Activated naive CD4-positive, alpha-beta T cell treated with anti-CD3 and anti-CD28 coated beads, Interleukin-2, amount 10 ng/mL, durations not matched to agents 7 days and 5 days (primary cell): ENCODE measurements around the gene POLR3E.
"Not testable (repeated sequence)": the region's sequence is repeated elsewhere in the genome, so short reads cannot be mapped to it uniquely, and the experiment has no call there.

ENCODE experiments used
- CTCF ChIA-PET: fragments of 350-600 bp; sonication (Branson Sonifier 250); formaldehyde crosslinking; loops from one replicate; lab custom pipeline; 2021; ENCODE audit warnings: antibody characterized with exemption; lab: Charles Lee
- DNase-seq: peaks from one replicate; pipeline ENCODE4 v3.0.0-alpha.2; 2020
- H3K27ac Mint-ChIP-seq: one replicate; pipeline ENCODE4 v1.8.0; 2021; ENCODE audit warnings: mild to moderate bottlenecking, moderate library complexity, mixed read lengths
- H3K27me3 Mint-ChIP-seq: one replicate; pipeline ENCODE4 v1.8.0; 2021; ENCODE audit warnings: mild to moderate bottlenecking, mixed read lengths
- H3K36me3 Mint-ChIP-seq: one replicate; pipeline ENCODE4 v1.8.0; 2021; ENCODE audit warnings: mixed read lengths
- H3K4me1 Mint-ChIP-seq: one replicate; pipeline ENCODE4 v1.8.0; 2021; ENCODE audit warnings: mixed read lengths
- H3K4me3 Mint-ChIP-seq: one replicate; pipeline ENCODE4 v1.8.0; 2021; ENCODE audit warnings: mild to moderate bottlenecking, moderate library complexity, mixed read lengths
- H3K9me3 Mint-ChIP-seq: one replicate; pipeline ENCODE4 v1.8.0; 2021; ENCODE audit warnings: mixed read lengths

POLR3E gene

GRCh38 chr16:22299036-22299435 is 1.8 kb downstream of the POLR3E start:
- H3K36me3 Mint-ChIP-seq, result peaks cover 35% of the 10 kb centered on the region
- peaks cover 37% of the 10 kb centered on the region for H3K4me1 Mint-ChIP-seq
- H3K27me3 Mint-ChIP-seq, result peaks cover 4% of the 10 kb centered on the region
- no peaks in the 10 kb centered on the region for H3K9me3 Mint-ChIP-seq
- CTCF ChIA-PET, result interaction anchor here (2.6 to 6.4 kb wide), 4 partner anchors 94 to 110 kb away, joined by 11 to 115 read pairs (median 60); partner anchors contain the start of gene EEF2K
- no peak for DNase-seq
- H3K4me3 Mint-ChIP-seq, result no peak overlapping the region
- peak overlapping the region; percentile 99 for H3K27ac Mint-ChIP-seq

GRCh38 chr16:22300427-22301071 is 3.3 kb downstream of the POLR3E start:
- CTCF ChIA-PET, result interaction anchor here (0.5 to 6.4 kb wide), 20 partner anchors 9 to 298 kb away, joined by 3 to 115 read pairs (median 4); partner anchors contain the start of genes CDR2 and EEF2K
- Mint-ChIP-seq H3K4me1 (peaks cover 37% of the 10 kb centered on the region), H3K27ac (peak overlapping the region; percentile 17), H3K36me3 (peaks cover 39% of the 10 kb centered on the region), H3K4me3 (no peak overlapping the region), H3K9me3 (no peaks in the 10 kb centered on the region), H3K27me3 (peaks cover 4% of the 10 kb centered on the region)
- peak; percentile 67 for DNase-seq

GRCh38 chr16:22301423-22301822 is 4.2 kb downstream of the POLR3E start:
- not testable (repeated sequence) for H3K27me3 Mint-ChIP-seq, DNase-seq, H3K4me3 Mint-ChIP-seq, H3K9me3 Mint-ChIP-seq, H3K27ac Mint-ChIP-seq
- Mint-ChIP-seq H3K4me1 (peaks cover 32% of the 10 kb centered on the region), H3K36me3 (peaks cover 41% of the 10 kb centered on the region)
- CTCF ChIA-PET, result interaction anchor here (1.1 to 6.4 kb wide), 9 partner anchors 9 to 299 kb away, joined by 3 to 115 read pairs (median 10); partner anchors contain the start of gene EEF2K

GRCh38 chr16:22302776-22303363 is 5.7 kb downstream of the POLR3E start:
- DNase-seq, result no peak
- H3K27me3 Mint-ChIP-seq, result no peaks in the 10 kb centered on the region
- H3K4me1 Mint-ChIP-seq, result peaks cover 27% of the 10 kb centered on the region
- peaks cover 38% of the 10 kb centered on the region for H3K36me3 Mint-ChIP-seq
- H3K27ac Mint-ChIP-seq, result no peak overlapping the region
- no peak overlapping the region for H3K4me3 Mint-ChIP-seq
- CTCF ChIA-PET, result interaction anchor here (1.2 to 1.7 kb wide), 2 partner anchors 18 to 101 kb away, joined by 4 read pairs; no protein-coding TSS in a partner anchor
- H3K9me3 Mint-ChIP-seq, result no peaks in the 10 kb centered on the region

- CTCF ChIA-PET, result interaction anchor here (1.7 kb wide), 1 partner anchor 102 kb away, joined by 4 read pairs; no protein-coding TSS in a partner anchor
- H3K4me3 Mint-ChIP-seq, result no peak overlapping the region
- no peak overlapping the region for H3K27ac Mint-ChIP-seq
- no peak for DNase-seq
- no peaks in the 10 kb centered on the region for H3K27me3 Mint-ChIP-seq
- peaks cover 15% of the 10 kb centered on the region for H3K4me1 Mint-ChIP-seq
- no peaks in the 10 kb centered on the region for H3K9me3 Mint-ChIP-seq
- peaks cover 35% of the 10 kb centered on the region for H3K36me3 Mint-ChIP-seq
Measured at GRCh38 chr16:22304411-22304810, 7.2 kb downstream of the POLR3E start.

- Mint-ChIP-seq H3K9me3 (no peaks in the 10 kb centered on the region), H3K36me3 (peaks cover 33% of the 10 kb centered on the region), H3K27me3 (no peaks in the 10 kb centered on the region), H3K27ac (no peak overlapping the region), H3K4me1 (peaks cover 3% of the 10 kb centered on the region), H3K4me3 (no peak overlapping the region)
- no peak for DNase-seq
- CTCF ChIA-PET, result no interaction called here
Measured at GRCh38 chr16:22306788-22307187, 9.6 kb downstream of the POLR3E start.

GRCh38 chr16:22307838-22308237 is 10.6 kb downstream of the POLR3E start:
- CTCF ChIA-PET, result interaction anchor here (1.3 kb wide), 1 partner anchor 10 kb away, joined by 3 read pairs; no protein-coding TSS in a partner anchor
- Mint-ChIP-seq H3K27me3 (no peaks in the 10 kb centered on the region), H3K4me1 (no peaks in the 10 kb centered on the region), H3K27ac (peak overlapping the region; percentile 21), H3K9me3 (no peaks in the 10 kb centered on the region), H3K36me3 (peaks cover 30% of the 10 kb centered on the region), H3K4me3 (no peak overlapping the region)
- DNase-seq, result no peak

GRCh38 chr16:22308824-22309520 is 11.8 kb downstream of the POLR3E start:
- Mint-ChIP-seq H3K27ac (no peak overlapping the region), H3K36me3 (peaks cover 28% of the 10 kb centered on the region), H3K4me3 (no peak overlapping the region), H3K4me1 (no peaks in the 10 kb centered on the region), H3K9me3 (no peaks in the 10 kb centered on the region), H3K27me3 (no peaks in the 10 kb centered on the region)
- CTCF ChIA-PET, result interaction anchor here (1.3 to 3.5 kb wide), 2 partner anchors 8 to 9 kb away, joined by 3 to 16 read pairs; no protein-coding TSS in a partner anchor
- DNase-seq, result no peak

GRCh38 chr16:22311520-22311919 is 14.3 kb downstream of the POLR3E start:
- Mint-ChIP-seq H3K4me1 (no peaks in the 10 kb centered on the region), H3K27me3 (no peaks in the 10 kb centered on the region), H3K9me3 (no peaks in the 10 kb centered on the region), H3K4me3 (no peak overlapping the region), H3K27ac (no peak overlapping the region), H3K36me3 (peaks cover 34% of the 10 kb centered on the region)
- CTCF ChIA-PET, result interaction anchor here (1.3 to 3.5 kb wide), 2 partner anchors 10 to 11 kb away, joined by 5 to 16 read pairs; no protein-coding TSS in a partner anchor
- peak; percentile 0 for DNase-seq

- Mint-ChIP-seq H3K9me3 (no peaks in the 10 kb centered on the region), H3K27ac (no peak overlapping the region), H3K4me1 (no peaks in the 10 kb centered on the region), H3K4me3 (no peak overlapping the region), H3K27me3 (no peaks in the 10 kb centered on the region), H3K36me3 (peaks cover 34% of the 10 kb centered on the region)
- CTCF ChIA-PET, result interaction anchor here (0.6 to 1.0 kb wide), 2 partner anchors 13 to 1127 kb away, joined by 3 to 4 read pairs; no protein-coding TSS in a partner anchor
- DNase-seq, result peak; percentile 18
Measured at GRCh38 chr16:22312897-22313781, 15.9 kb downstream of the POLR3E start.

- H3K36me3 Mint-ChIP-seq, result peaks cover 35% of the 10 kb centered on the region
- no peak overlapping the region for H3K4me3 Mint-ChIP-seq
- no peaks in the 10 kb centered on the region for H3K27me3 Mint-ChIP-seq
- CTCF ChIA-PET, result interaction anchor here (0.6 to 1.0 kb wide), 2 partner anchors 13 to 1128 kb away, joined by 3 to 4 read pairs; no protein-coding TSS in a partner anchor
- H3K9me3 Mint-ChIP-seq, result no peaks in the 10 kb centered on the region
- peak; percentile 16 for DNase-seq
- no peak overlapping the region for H3K27ac Mint-ChIP-seq
- no peaks in the 10 kb centered on the region for H3K4me1 Mint-ChIP-seq
Measured at GRCh38 chr16:22313876-22314470, 16.8 kb downstream of the POLR3E start.

- no peak overlapping the region for H3K4me3 Mint-ChIP-seq
- peak; percentile 13 for DNase-seq
- no peaks in the 10 kb centered on the region for H3K27me3 Mint-ChIP-seq
- peaks cover 33% of the 10 kb centered on the region for H3K36me3 Mint-ChIP-seq
- H3K4me1 Mint-ChIP-seq, result no peaks in the 10 kb centered on the region
- H3K9me3 Mint-ChIP-seq, result no peaks in the 10 kb centered on the region
- H3K27ac Mint-ChIP-seq, result no peak overlapping the region
- CTCF ChIA-PET, result no interaction called here
Measured at GRCh38 chr16:22314661-22315626, 17.7 kb downstream of the POLR3E start.
